Suprapubic skin (tissue), 3 donors: ENCODE measurements around the gene ERCC6.

Source experiments
- CTCF ChIP-seq, 2 donors: fragments of 200-600 bp in 1 of 2; fragments of 450-650 bp in 1 of 2; sonication (generic) in 1 of 2; IDR thresholded peaks; one replicate each; pipeline ENCODE4 v1.5.1; 2016 to 2019; ENCODE audit warnings: antibody characterized with exemption in 2 of 2, mild to moderate bottlenecking in 1 of 2, moderate library complexity in 1 of 2
- POLR2A ChIP-seq, 2 donors: fragments of 450-650 bp; IDR thresholded peaks; one replicate each; pipeline ENCODE4 v1.6.1; 2017; ENCODE audit warnings: antibody characterized with exemption in 2 of 2, mild to moderate bottlenecking in 2 of 2, moderate library complexity in 2 of 2

GRCh38 chr10:49478819-49479218, 60.1 kb downstream of the ERCC6 start:
- TF ChIP-seq CTCF (IDR thresholded peaks at IDR 0.05) (no peak), POLR2A (IDR thresholded peaks at IDR 0.05) (no peak)
